HG02884 (cell line): ENCODE data around the gene RCL1.
"Not testable (repeated sequence)": the region's sequence is repeated elsewhere in the genome, so short reads cannot be mapped to it uniquely, and the experiment has no call there.

Experiments used
- ATAC-seq: cut with Tn5 transposase; IDR thresholded peaks from one replicate; pipeline ENCODE4 v1.9.1; 2021; ENCODE audit warnings: mild to moderate bottlenecking, moderate library complexity; ENCODE audit not compliant: unreplicated experiment

Gene RCL1

GRCh38 chr9:4873066-4873465, 80.3 kb downstream of the RCL1 start:
- no peak for ATAC-seq

- no peak for ATAC-seq
Measured at GRCh38 chr9:4875559-4875958, 82.8 kb downstream of the RCL1 start.

GRCh38 chr9:4879115-4879558, 86.4 kb downstream of the RCL1 start:
- ATAC-seq = no peak

- no peak for ATAC-seq
Measured at GRCh38 chr9:4883326-4883873, 90.7 kb downstream of the RCL1 start.

GRCh38 chr9:4886698-4887097, 94.0 kb downstream of the RCL1 start:
- peak; percentile 91 for ATAC-seq

- ATAC-seq = no peak
Measured at GRCh38 chr9:4887556-4887955, 94.8 kb downstream of the RCL1 start.

GRCh38 chr9:4890242-4890641, 97.5 kb downstream of the RCL1 start:
- no peak for ATAC-seq

- no peak for ATAC-seq
Measured at GRCh38 chr9:4890929-4891328, 98.2 kb downstream of the RCL1 start.

- ATAC-seq = no peak
Measured at GRCh38 chr9:4891674-4892073, 98.9 kb downstream of the RCL1 start.

- ATAC-seq = no peak
Measured at GRCh38 chr9:4892501-4893194, 99.9 kb downstream of the RCL1 start.

GRCh38 chr9:4894076-4894475, 101.3 kb downstream of the RCL1 start:
- ATAC-seq = no peak

GRCh38 chr9:4899853-4900252, 107.1 kb downstream of the RCL1 start:
- ATAC-seq = not testable (repeated sequence)

- ATAC-seq = not testable (repeated sequence)
Measured at GRCh38 chr9:4901401-4902134, 108.8 kb downstream of the RCL1 start.

GRCh38 chr9:4902135-4902475, 109.4 kb downstream of the RCL1 start:
- no peak for ATAC-seq

- no peak for ATAC-seq
Measured at GRCh38 chr9:4904322-4905134, 111.8 kb downstream of the RCL1 start.

- ATAC-seq = no peak
Measured at GRCh38 chr9:4905135-4905490, 112.4 kb downstream of the RCL1 start.
